Tibial artery (tissue), 4 donors: ENCODE results near the gene MCF2L.

Experiments
- DNase-seq, 2 donors: peaks; one replicate each; pipeline ENCODE4 v3.0.0-alpha.2; 2019
- H3K27ac ChIP-seq, 2 donors: fragments of 200-600 bp; sonication (generic) in 1 of 2; 1 replicate in 1 of 2; 2 replicates in 1 of 2; pipeline ENCODE4 v1.5.1; 2018 to 2019; ENCODE audit warnings: mild to moderate bottlenecking in 1 of 2
- H3K27me3 ChIP-seq, 2 donors: fragments of 200-600 bp; sonication (generic) in 1 of 2; one replicate each; pipeline versions ENCODE4 v1.5.1 to v1.6.0; 2016 to 2019
- H3K36me3 ChIP-seq, 3 donors: fragments of 200-600 bp; sonication (generic) in 2 of 3; one replicate each; pipeline ENCODE4 v1.5.1; 2016 to 2019; ENCODE audit warnings: mild to moderate bottlenecking in 2 of 3
- H3K4me1 ChIP-seq, 4 donors: fragments of 200-600 bp; sonication (generic) in 2 of 4; 1 replicate in 3 of 4; 2 replicates in 1 of 4; pipeline ENCODE4 v1.5.1; 2016 to 2019
- H3K4me3 ChIP-seq, 2 donors: fragments of 200-600 bp; sonication (generic) in 1 of 2; 1 replicate in 1 of 2; 2 replicates in 1 of 2; pipeline ENCODE4 v1.5.1; 2018 to 2019; ENCODE audit warnings: mild to moderate bottlenecking in 2 of 2
- H3K9me3 ChIP-seq, 3 donors: fragments of 200-600 bp; sonication (generic) in 1 of 3; one replicate each; pipeline ENCODE4 v1.5.1; 2016 to 2019
- CTCF ChIP-seq, 2 experiments: fragments of 200-600 bp in 1 of 2; fragments of 450-650 bp in 1 of 2; IDR thresholded peaks; one replicate each; pipeline ENCODE4 v1.5.1; 2017 to 2019; ENCODE audit warnings: antibody characterized with exemption in 2 of 2, mild to moderate bottlenecking in 1 of 2, moderate library complexity in 1 of 2
- intact Hi-C: fragments of 100-400 bp; cut with DNase I; formaldehyde crosslinking; loops from one replicate; pipeline ENCODE4 v1.15.0; 2023; ENCODE audit warnings: low total_unique reads

Gene MCF2L

GRCh38 chr13:113072376-113072775 lies 103.4 kb downstream of the MCF2L start:
- no peak for DNase-seq
- Histone ChIP-seq H3K4me3 (no peak overlapping the region), H3K4me1 (no peaks in the 10 kb centered on the region), H3K9me3 (no peaks in the 10 kb centered on the region), H3K27ac (no peak overlapping the region), H3K36me3 (peaks cover 0 to 61% (median 36%) of the 10 kb centered on the region in 3 donors), H3K27me3 (no peaks in the 10 kb centered on the region)
- intact Hi-C loops: no loop called here
- TF ChIP-seq CTCF (IDR thresholded peaks at IDR 0.05): no peak

GRCh38 chr13:113073942-113074341 lies 104.9 kb downstream of the MCF2L start:
- TF ChIP-seq CTCF (IDR thresholded peaks at IDR 0.05): no peak
- H3K36me3 ChIP-seq: peaks cover 0 to 77% (median 36%) of the 10 kb centered on the region in 3 donors
- H3K4me3 ChIP-seq: no peak overlapping the region
- no peak overlapping the region for H3K27ac ChIP-seq
- intact Hi-C loops: no loop called here
- no peak for DNase-seq
- no peaks in the 10 kb centered on the region for H3K4me1 ChIP-seq
- no peaks in the 10 kb centered on the region for H3K9me3 ChIP-seq
- H3K27me3 ChIP-seq: no peaks in the 10 kb centered on the region

GRCh38 chr13:113074401-113074800 lies 105.4 kb downstream of the MCF2L start:
- no peak for DNase-seq
- Histone ChIP-seq H3K9me3 (no peaks in the 10 kb centered on the region), H3K27ac (no peak overlapping the region), H3K4me3 (no peak overlapping the region), H3K27me3 (no peaks in the 10 kb centered on the region), H3K36me3 (peaks cover 0 to 81% (median 36%) of the 10 kb centered on the region in 3 donors), H3K4me1 (no peaks in the 10 kb centered on the region)
- intact Hi-C loops: no loop called here
- TF ChIP-seq CTCF (IDR thresholded peaks at IDR 0.05): no peak

GRCh38 chr13:113074876-113075275 lies 105.9 kb downstream of the MCF2L start:
- Histone ChIP-seq H3K27ac (no peak overlapping the region), H3K9me3 (no peaks in the 10 kb centered on the region), H3K36me3 (peaks cover 0 to 78% (median 36%) of the 10 kb centered on the region in 3 donors), H3K4me1 (no peaks in the 10 kb centered on the region), H3K4me3 (no peak overlapping the region), H3K27me3 (no peaks in the 10 kb centered on the region)
- DNase-seq: no peak
- no peak for TF ChIP-seq CTCF (IDR thresholded peaks at IDR 0.05)
- intact Hi-C loops: no loop called here

- H3K4me1 ChIP-seq: no peaks in the 10 kb centered on the region
- DNase-seq: no peak
- peaks cover 0 to 4% of the 10 kb centered on the region in 2 donors for H3K27me3 ChIP-seq
- peaks cover 0 to 69% (median 36%) of the 10 kb centered on the region in 3 donors for H3K36me3 ChIP-seq
- H3K4me3 ChIP-seq: no peak overlapping the region
- intact Hi-C loops: no loop called here
- TF ChIP-seq CTCF (IDR thresholded peaks at IDR 0.05): no peak
- H3K27ac ChIP-seq: no peak overlapping the region
- no peaks in the 10 kb centered on the region for H3K9me3 ChIP-seq
These were observed 106.7 kb downstream of the MCF2L start for GRCh38 chr13:113075711-113076110.
